Measurements from ENCODE around the gene MID1.

The MID1 gene

DNA sequence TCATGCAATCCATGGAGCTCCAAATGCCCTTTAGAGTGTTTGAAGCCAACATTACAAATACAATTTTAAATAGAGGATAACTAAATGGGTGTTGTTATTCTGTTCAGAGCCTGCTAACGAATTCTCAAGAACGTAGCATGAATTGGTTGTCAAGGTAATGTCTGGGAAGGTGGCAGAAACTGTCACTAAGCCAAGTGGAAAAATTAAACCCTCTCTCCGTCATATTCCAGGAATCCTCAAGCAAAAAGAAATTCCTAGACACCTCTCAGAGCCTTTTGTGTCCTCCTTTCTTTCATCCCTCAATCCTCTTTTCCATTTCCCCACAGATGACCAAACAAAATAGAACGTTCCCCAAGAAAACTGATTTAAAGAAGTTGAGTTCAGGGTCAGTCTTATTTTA lies 204.0 kb downstream of the MID1 start:
- no peak for DNase-seq

DNA sequence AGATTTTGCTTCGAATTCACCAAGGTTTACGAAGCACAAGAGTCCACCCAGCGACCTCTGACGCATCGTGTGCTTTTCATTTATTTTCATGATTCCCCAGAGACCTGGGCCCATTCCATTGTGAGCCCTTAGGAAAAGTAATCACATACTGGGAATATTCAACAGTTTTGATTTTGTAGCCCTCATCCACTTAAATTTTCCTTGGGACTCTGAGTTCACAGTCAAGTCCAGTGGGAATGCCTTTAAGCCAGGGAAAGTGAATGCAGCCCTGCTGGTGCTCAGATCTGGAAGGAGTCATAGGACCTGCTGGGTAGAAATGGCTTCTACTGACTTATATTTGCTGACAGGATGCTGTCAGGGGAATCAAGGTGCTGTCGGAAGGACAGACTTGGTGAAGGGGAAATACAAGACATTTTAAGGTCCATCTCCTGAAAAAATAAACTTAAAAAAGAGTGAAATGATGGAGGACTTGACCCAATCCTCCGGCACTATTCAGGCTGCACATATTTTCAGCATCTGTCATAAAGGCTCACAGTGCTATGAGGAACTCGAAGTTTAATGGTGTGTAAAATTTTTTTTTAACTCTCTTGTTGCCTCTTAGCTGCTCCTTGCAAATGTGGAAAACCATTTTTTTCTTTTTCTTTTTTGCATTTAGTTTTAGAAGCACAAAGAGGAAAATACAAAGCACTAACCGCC lies 204.9 kb downstream of the MID1 start:
- no peak for DNase-seq

DNA sequence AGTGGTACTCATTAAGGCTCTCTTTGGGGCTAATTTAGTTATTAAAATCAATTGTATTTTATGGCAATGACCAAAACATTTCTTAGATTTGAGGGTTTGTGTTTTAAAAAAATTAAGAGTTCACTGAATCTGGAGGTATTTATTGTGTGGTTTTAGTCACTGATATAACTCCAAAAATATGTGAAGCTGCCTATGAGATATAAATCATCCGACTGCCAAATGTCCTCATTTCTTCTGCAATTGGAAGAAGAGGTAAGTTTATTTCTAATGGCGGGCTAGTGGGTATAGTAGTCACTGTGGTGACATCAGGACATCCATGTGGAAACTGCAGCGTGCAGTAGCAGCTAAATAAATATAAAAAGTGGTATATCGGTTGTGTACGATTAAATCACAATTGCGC lies 205.5 kb downstream of the MID1 start:
- DNase-seq: no peak

DNA sequence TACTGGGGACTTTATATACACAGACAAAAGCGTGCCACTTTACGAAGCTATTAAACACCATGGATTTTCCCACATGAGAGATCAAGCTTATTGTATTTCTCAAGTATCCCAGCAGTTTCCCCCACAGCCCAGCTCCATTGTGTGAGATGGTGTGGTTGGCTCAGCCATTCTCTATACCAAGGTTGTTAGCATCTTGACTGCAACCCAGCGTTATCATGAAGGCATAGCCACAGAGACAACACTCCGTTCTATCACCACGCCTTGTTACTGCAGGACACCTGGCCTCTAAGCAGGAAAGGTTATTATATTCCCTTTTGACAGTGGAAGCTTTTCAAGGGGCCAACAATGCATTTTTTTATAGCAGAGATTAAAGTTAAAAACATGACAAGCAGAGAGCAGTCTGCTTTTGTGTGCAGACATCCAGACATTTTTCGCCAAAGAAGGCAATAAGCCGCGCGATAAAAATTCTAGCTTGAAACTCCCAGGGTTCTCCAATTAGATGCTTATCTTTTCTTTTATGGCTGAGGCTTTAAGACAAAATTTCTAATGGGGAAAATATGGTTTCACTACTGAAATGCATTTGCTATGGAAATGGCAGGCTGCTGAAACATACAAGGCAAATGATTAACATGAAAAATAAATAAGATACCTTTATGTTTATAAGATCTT lies 206.1 kb downstream of the MID1 start:
- DNase-seq: no peak

DNA sequence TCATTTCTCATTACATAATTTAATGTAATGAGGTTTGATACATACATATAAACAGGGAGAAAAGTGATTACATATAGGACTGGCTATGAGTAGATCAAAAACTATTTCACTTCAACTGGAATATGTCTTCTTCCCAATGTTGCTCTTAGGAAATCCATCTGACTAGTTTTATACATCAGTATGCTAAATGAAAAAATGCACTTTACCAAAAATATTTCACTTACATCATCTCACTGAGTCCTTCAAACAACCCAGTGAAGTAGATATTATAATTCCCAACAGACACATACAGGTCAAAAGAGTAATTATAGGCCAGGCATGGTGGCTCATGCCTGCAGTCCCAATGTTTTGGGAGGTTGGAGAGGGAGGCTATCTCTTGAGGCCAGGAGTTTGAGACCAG lies 215.9 kb downstream of the MID1 start:
- DNase-seq: no peak

DNA sequence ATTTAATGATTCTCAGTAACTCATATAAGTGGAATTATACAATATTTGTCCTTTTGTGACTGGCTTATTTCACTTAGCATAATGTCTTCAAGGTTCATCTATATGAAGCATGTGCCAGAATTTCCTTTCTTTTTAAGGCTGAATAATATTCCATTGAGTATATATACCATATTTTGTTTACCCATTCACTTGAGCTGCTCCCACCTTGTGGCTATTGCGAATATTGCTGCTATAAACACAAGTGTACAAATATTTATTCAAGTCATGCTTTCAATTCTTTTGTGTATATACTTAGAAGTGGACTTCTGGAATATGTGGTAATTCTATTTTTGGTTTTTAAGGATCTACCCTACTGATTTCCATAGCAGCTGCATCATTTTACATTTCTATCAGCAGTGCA lies 219.1 kb downstream of the MID1 start:
- DNase-seq: no peak

DNA sequence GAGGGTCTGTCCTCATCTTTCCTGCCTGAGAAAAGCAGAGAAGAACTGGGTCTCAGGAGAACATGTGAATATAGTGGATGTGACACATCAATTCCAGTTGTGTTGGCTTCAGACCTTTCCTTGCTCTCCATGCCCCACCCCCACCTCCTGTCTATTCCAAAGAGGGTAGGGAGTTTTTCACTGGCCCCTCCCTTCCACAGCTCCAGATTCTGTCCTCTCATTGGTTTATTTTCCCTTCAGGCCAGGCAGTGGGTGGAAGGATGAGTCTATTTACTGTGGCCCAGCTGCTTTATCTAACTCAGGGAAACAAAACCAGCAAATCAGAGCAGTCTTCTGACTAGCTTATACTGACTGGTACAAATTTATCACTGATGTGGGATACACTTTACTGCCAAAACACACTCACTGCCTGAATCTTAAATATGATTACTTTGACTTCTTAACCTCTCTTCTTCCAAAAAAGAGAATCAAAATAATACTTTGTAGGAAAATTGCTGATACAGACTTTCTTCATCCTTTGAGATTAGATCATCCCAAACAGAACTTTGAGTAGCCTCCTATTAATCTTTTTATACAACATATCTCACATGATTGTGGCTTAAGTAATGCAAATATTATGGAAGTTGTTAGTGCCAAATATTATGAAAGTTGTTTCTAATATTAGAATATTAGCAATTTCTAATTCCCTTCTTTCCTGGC lies 221.2 kb downstream of the MID1 start:
- no peak for DNase-seq

DNA sequence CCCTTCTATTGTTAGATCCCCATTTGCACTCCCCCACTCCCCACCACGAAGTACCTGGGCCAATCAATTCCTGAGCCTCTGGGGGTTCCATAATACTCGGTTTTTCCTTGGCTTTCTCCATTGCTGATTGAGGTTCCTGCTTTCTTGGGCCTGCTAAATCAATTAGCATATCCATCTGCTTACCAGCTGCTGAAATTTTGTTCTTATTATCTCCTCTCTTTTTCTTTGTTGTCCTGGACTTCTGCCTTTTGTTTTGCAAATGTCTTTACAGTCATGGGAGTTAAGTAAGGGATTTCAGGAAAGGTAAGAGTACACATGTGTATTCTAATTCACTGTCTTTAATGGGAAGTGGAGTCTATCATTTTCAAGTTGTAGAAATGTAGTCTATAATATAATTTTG lies 222.2 kb downstream of the MID1 start:
- no peak for DNase-seq

DNA sequence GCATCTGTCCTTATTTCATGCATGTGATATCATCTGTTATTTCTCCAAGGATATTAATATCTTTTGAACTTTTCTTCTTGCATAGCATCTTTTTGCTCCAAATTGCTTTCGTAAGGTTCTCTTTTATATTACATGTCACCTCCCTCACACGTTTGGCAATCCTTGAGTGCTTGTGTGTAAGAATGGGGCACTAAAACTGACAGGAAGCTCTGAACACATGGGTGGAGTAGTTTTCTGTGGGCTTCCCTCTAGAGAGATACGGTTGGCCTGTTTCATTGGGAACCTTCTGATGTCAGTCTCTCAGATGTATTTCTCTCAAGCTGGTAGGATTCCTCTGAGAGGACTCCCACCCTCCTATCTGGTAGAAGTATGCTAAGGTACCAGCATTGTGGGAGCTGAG lies 223.0 kb downstream of the MID1 start:
- no peak for DNase-seq

DNA sequence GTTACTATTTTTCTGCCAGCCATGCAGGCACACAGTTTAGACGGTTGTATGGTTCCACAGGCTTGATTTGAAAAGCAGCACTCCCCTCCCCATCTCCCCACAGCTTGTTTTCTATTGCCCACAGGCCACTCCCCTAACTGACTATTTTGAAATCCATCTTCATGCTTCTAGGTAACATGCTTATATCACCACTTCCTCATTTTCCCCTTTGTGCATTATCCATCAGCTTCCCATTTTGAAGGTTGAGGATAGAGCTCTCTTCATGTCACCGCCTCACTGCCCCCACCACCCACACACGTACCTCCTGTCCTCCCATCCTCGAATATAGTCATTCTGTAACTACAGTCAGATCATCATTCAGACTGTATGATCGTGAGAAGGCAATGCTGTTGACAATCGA lies 224.7 kb downstream of the MID1 start:
- DNase-seq: no peak

Data from NCI-H187 treated with DMSO at 0.1 percent for 48 hours (cell line).